ENCODE data around the gene PGD. TPM values are rescaled to one million over a fixed set of nuclear protein-coding genes. Genes with fewer than 3 reads are reported as not detected.
"Not testable (repeated sequence)": the region's sequence is repeated elsewhere in the genome, so short reads cannot be mapped to it uniquely, and the experiment has no call there.

PGD gene
- total RNA-seq, 2 experiments from 2014 or later: 91.6 to 93.7 TPM

- ATAC-seq; H3K27ac Mint-ChIP-seq; H3K27me3 Mint-ChIP-seq; H3K4me3 Mint-ChIP-seq; H3K36me3 Mint-ChIP-seq (ENCODE audit: low read depth); DNase-seq; H3K9me3 Mint-ChIP-seq (ENCODE audit: low read depth); POLR2A ChIA-PET: not testable (repeated sequence)
- H3K4me1 Mint-ChIP-seq: peaks cover 11% of the 10 kb centered on the region
- CTCF ChIA-PET: interaction anchor here (0.6 kb wide), 1 partner anchor 67 kb away, joined by 3 read pairs; no protein-coding TSS in a partner anchor
- intact Hi-C loops (cut with DNase I, micrococcal nuclease): loop anchor here in 1 of 2 experiments (5.0 kb wide), 1 partner anchor 474 kb away; no protein-coding TSS in a partner anchor
Observed at GRCh38 chr1:10425826-10426534, 27.1 kb downstream of the PGD start.

- H3K27me3 Mint-ChIP-seq; CTCF ChIA-PET; H3K9me3 Mint-ChIP-seq (ENCODE audit: low read depth); DNase-seq; POLR2A ChIA-PET; H3K4me3 Mint-ChIP-seq; H3K36me3 Mint-ChIP-seq (ENCODE audit: low read depth); H3K27ac Mint-ChIP-seq; ATAC-seq: not testable (repeated sequence)
- H3K4me1 Mint-ChIP-seq: peaks cover 16% of the 10 kb centered on the region
- intact Hi-C loops (cut with DNase I, micrococcal nuclease): loop anchor here in 1 of 2 experiments (5.0 kb wide), 1 partner anchor 474 kb away; no protein-coding TSS in a partner anchor
Observed at GRCh38 chr1:10426535-10426848, 27.6 kb downstream of the PGD start.

- Mint-ChIP-seq H3K27me3 (no peaks in the 10 kb centered on the region), H3K9me3 (ENCODE audit: low read depth) (no peaks in the 10 kb centered on the region), H3K36me3 (ENCODE audit: low read depth) (no peaks in the 10 kb centered on the region), H3K4me3 (peak overlapping the region; percentile 76), H3K4me1 (peaks cover 22% of the 10 kb centered on the region), H3K27ac (no peak overlapping the region)
- intact Hi-C loops (cut with DNase I, micrococcal nuclease): loop anchor here (1.0 to 5.0 kb wide), 9 partner anchors 30 to 555 kb away; partner anchors contain the start of genes KIF1B (in 1 of the 2) and PGD (in 1 of the 2)
- no peak for DNase-seq
- ATAC-seq: no peak
- CTCF ChIA-PET: interaction anchor here (0.5 to 3.3 kb wide), 12 partner anchors 15 to 775 kb away, joined by 3 to 36 read pairs (median 6); partner anchors contain the start of genes DFFA and KIF1B
- POLR2A ChIA-PET: no interaction called here
Observed at GRCh38 chr1:10428984-10429383, 30.1 kb downstream of the PGD start.

GRCh38 chr1:10429868-10430215, 31.0 kb downstream of the PGD start:
- CTCF ChIA-PET: interaction anchor here (0.6 to 3.3 kb wide), 15 partner anchors 14 to 607 kb away, joined by 3 to 36 read pairs (median 4); partner anchors contain the start of genes DFFA, KIF1B, LZIC and NMNAT1
- POLR2A ChIA-PET: interaction anchor here (0.6 to 0.9 kb wide), 2 partner anchors 146 to 1479 kb away, joined by 3 read pairs; no protein-coding TSS in a partner anchor
- no peaks in the 10 kb centered on the region for H3K36me3 Mint-ChIP-seq (ENCODE audit: low read depth)
- H3K9me3 Mint-ChIP-seq (ENCODE audit: low read depth): no peaks in the 10 kb centered on the region
- H3K4me1 Mint-ChIP-seq: peaks cover 22% of the 10 kb centered on the region
- DNase-seq (peak; percentile 74), ATAC-seq (peak; percentile 24)
- H3K27me3 Mint-ChIP-seq: no peaks in the 10 kb centered on the region
- H3K27ac Mint-ChIP-seq: peak overlapping the region; percentile 92
- peak overlapping the region; percentile 76 for H3K4me3 Mint-ChIP-seq
- intact Hi-C loops (cut with DNase I, micrococcal nuclease): loop anchor here (1.0 to 5.0 kb wide), 16 partner anchors 31 to 842 kb away; partner anchors contain the start of genes DFFA (in 2 of the 2), CTNNBIP1 (in 1 of the 2), LZIC (in 1 of the 2) and NMNAT1 (in 1 of the 2)

GRCh38 chr1:10430216-10431069, 31.6 kb downstream of the PGD start, which contains the start of gene CENPS:
CENPS (plus strand) TSS chr1:10430433; CDS start chr1:10430518, 85 bp downstream.
- intact Hi-C loops (cut with DNase I, micrococcal nuclease): loop anchor here (1.0 to 2.0 kb wide), 12 partner anchors 32 to 842 kb away; partner anchors contain the start of genes DFFA (in 2 of the 2), CTNNBIP1 (in 1 of the 2), LZIC (in 1 of the 2) and NMNAT1 (in 1 of the 2)
- Mint-ChIP-seq H3K4me3 (peak within 1 kb of the TSS; percentile 76), H3K4me1 (peaks cover 22% of the 10 kb centered on the region), H3K9me3 (ENCODE audit: low read depth) (no peaks in the 10 kb centered on the region), H3K36me3 (ENCODE audit: low read depth) (no peaks in the 10 kb centered on the region), H3K27me3 (no peaks in the 10 kb centered on the region), H3K27ac (peak within 1 kb of the TSS; percentile 92)
- peak; percentile 91 for DNase-seq
- ChIA-PET CTCF (interaction anchor here (0.6 to 3.3 kb wide), 21 partner anchors 9 to 607 kb away, joined by 3 to 36 read pairs (median 4); partner anchors contain the start of genes DFFA, KIF1B, LZIC and NMNAT1), POLR2A (interaction anchor here (0.5 to 0.9 kb wide), 3 partner anchors 13 to 1479 kb away, joined by 3 read pairs; no protein-coding TSS in a partner anchor)
- peak; percentile 83 for ATAC-seq

GRCh38 chr1:10431070-10431730, 32.3 kb downstream of the PGD start:
- H3K36me3 Mint-ChIP-seq (ENCODE audit: low read depth): no peaks in the 10 kb centered on the region
- ChIA-PET POLR2A (interaction anchor here (0.6 kb wide), 1 partner anchor 226 kb away, joined by 6 read pairs; no protein-coding TSS in a partner anchor), CTCF (interaction anchor here (0.7 to 3.3 kb wide), 12 partner anchors 10 to 488 kb away, joined by 3 to 36 read pairs (median 5); partner anchors contain the start of genes DFFA, KIF1B, LZIC and NMNAT1)
- H3K9me3 Mint-ChIP-seq (ENCODE audit: low read depth): no peaks in the 10 kb centered on the region
- ATAC-seq: peak; percentile 6
- peaks cover 22% of the 10 kb centered on the region for H3K4me1 Mint-ChIP-seq
- peak overlapping the region; percentile 76 for H3K4me3 Mint-ChIP-seq
- DNase-seq: peak; percentile 35
- H3K27ac Mint-ChIP-seq: peak overlapping the region; percentile 84
- intact Hi-C loops (cut with DNase I, micrococcal nuclease): loop anchor here (2.0 kb wide), 2 partner anchors 42 to 512 kb away; partner anchors contain the start of gene DFFA (in 1 of the 2)
- H3K27me3 Mint-ChIP-seq: no peaks in the 10 kb centered on the region

GRCh38 chr1:10432910-10433700, 34.2 kb downstream of the PGD start:
- ChIA-PET CTCF (no interaction called here), POLR2A (no interaction called here)
- DNase-seq: no peak
- no peak for ATAC-seq
- Mint-ChIP-seq H3K27ac (no peak overlapping the region), H3K4me1 (peaks cover 20% of the 10 kb centered on the region), H3K27me3 (no peaks in the 10 kb centered on the region), H3K9me3 (ENCODE audit: low read depth) (no peaks in the 10 kb centered on the region), H3K36me3 (ENCODE audit: low read depth) (no peaks in the 10 kb centered on the region), H3K4me3 (no peak overlapping the region)
- intact Hi-C loops (cut with DNase I, micrococcal nuclease): no loop called here

- no peak overlapping the region for H3K4me3 Mint-ChIP-seq
- CTCF ChIA-PET: no interaction called here
- no peaks in the 10 kb centered on the region for H3K9me3 Mint-ChIP-seq (ENCODE audit: low read depth)
- no peaks in the 10 kb centered on the region for H3K27me3 Mint-ChIP-seq
- H3K36me3 Mint-ChIP-seq (ENCODE audit: low read depth): no peaks in the 10 kb centered on the region
- POLR2A ChIA-PET: no interaction called here
- peaks cover 20% of the 10 kb centered on the region for H3K4me1 Mint-ChIP-seq
- ATAC-seq (no peak), DNase-seq (no peak)
- H3K27ac Mint-ChIP-seq: no peak overlapping the region
- intact Hi-C loops (cut with DNase I, micrococcal nuclease): no loop called here
Observed at GRCh38 chr1:10433790-10434189, 34.9 kb downstream of the PGD start.

GRCh38 chr1:10434590-10434989, 35.7 kb downstream of the PGD start:
- H3K4me3 Mint-ChIP-seq: no peak overlapping the region
- DNase-seq: no peak
- H3K4me1 Mint-ChIP-seq: peaks cover 17% of the 10 kb centered on the region
- intact Hi-C loops (cut with DNase I, micrococcal nuclease): no loop called here
- no peaks in the 10 kb centered on the region for H3K36me3 Mint-ChIP-seq (ENCODE audit: low read depth)
- no peak for ATAC-seq
- no peaks in the 10 kb centered on the region for H3K9me3 Mint-ChIP-seq (ENCODE audit: low read depth)
- H3K27ac Mint-ChIP-seq: no peak overlapping the region
- ChIA-PET CTCF (no interaction called here), POLR2A (interaction anchor here (0.6 kb wide), 1 partner anchor 17 kb away, joined by 3 read pairs; no protein-coding TSS in a partner anchor)
- no peaks in the 10 kb centered on the region for H3K27me3 Mint-ChIP-seq

- ATAC-seq: no peak
- Mint-ChIP-seq H3K4me1 (peaks cover 4% of the 10 kb centered on the region), H3K27me3 (no peaks in the 10 kb centered on the region), H3K36me3 (ENCODE audit: low read depth) (no peaks in the 10 kb centered on the region), H3K9me3 (ENCODE audit: low read depth) (no peaks in the 10 kb centered on the region), H3K4me3 (no peak overlapping the region), H3K27ac (no peak overlapping the region)
- intact Hi-C loops (cut with DNase I, micrococcal nuclease): no loop called here
- ChIA-PET POLR2A (interaction anchor here (0.6 kb wide), 1 partner anchor 847 kb away, joined by 4 read pairs; no protein-coding TSS in a partner anchor), CTCF (interaction anchor here (0.6 to 1.2 kb wide), 3 partner anchors 13 to 58 kb away, joined by 3 to 4 read pairs (median 3); partner anchors contain the start of gene CORT)
- DNase-seq: no peak
Observed at GRCh38 chr1:10437052-10437451, 38.2 kb downstream of the PGD start.
